Esophagus squamous epithelium (tissue), 4 donors: ENCODE data around the gene ACTRT2.

Source experiments
- CTCF ChIP-seq, 6 experiments: fragments of 450-650 bp in 4 of 6; fragments of 200-600 bp in 2 of 6; sonication (generic) in 2 of 6; IDR thresholded peaks; one replicate each; pipeline ENCODE4 v1.5.1; 2016 to 2019; ENCODE audit warnings: antibody characterized with exemption in 6 of 6, mild to moderate bottlenecking in 4 of 6, moderate library complexity in 4 of 6
- POLR2A ChIP-seq, 4 donors: fragments of 450-650 bp; IDR thresholded peaks; one replicate each; pipeline ENCODE4 v1.6.1; 2017; ENCODE audit warnings: antibody characterized with exemption in 4 of 4, mild to moderate bottlenecking in 4 of 4, moderate library complexity in 3 of 4

DNA sequence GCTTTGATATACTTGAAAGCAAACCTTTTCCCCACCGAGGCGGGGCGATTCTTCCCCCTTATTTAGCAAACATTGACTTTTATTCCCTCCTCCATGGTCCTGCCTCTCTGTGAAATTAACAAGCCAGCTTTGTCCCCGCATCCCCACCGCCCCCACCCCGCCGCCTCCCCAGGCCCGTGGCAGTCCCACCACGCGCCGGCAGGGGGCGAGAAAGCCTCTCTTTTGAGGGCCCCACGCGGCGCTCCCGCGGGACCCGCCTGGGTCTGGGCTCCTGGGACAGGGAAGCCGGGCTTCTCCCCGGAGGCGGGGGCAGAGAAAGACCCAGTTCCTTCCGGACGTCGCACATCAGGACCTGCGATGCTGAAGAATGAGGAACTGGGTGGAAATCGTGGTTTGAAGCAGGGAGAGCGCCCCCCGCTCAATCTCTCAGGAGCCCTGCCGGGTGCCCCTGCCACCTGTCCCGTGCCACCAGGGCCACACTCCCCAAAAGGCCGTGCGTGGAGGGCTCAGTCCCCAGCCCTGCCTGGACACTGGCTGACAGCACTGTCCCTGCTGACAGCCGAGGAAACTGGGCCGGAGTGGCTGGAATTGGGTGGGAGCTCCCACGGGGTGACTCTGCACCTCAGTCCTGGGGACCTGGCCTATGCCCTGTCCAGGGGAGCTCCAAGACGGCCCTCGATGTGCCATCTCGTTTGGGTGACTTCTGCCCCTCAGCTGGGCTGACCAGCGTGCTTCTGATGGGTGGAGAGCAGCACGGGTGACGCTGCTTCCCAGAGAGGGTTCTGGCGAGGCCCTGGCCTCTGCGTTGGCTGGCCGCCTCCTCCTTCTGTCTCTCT, 8.6 kb upstream of the ACTRT2 start:
- TF ChIP-seq CTCF (IDR thresholded peaks at IDR 0.05), result peak in 5 of 6 experiments; percentile 35 to 90 (median 49)
- TF ChIP-seq POLR2A (IDR thresholded peaks at IDR 0.05), result no peak
